Measurements from ENCODE around the gene RAB11B.

GRCh38 chr19:8370176-8371010 is 19.8 kb upstream of the RAB11B start:
- TF ChIP-seq, protein P1, sequence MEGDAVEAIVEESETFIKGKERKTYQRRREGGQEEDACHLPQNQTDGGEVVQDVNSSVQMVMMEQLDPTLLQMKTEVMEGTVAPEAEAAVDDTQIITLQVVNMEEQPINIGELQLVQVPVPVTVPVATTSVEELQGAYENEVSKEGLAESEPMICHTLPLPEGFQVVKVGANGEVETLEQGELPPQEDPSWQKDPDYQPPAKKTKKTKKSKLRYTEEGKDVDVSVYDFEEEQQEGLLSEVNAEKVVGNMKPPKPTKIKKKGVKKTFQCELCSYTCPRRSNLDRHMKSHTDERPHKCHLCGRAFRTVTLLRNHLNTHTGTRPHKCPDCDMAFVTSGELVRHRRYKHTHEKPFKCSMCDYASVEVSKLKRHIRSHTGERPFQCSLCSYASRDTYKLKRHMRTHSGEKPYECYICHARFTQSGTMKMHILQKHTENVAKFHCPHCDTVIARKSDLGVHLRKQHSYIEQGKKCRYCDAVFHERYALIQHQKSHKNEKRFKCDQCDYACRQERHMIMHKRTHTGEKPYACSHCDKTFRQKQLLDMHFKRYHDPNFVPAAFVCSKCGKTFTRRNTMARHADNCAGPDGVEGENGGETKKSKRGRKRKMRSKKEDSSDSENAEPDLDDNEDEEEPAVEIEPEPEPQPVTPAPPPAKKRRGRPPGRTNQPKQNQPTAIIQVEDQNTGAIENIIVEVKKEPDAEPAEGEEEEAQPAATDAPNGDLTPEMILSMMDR (conservative IDR thresholded peaks at IDR 0.05 in 1 of 2, IDR thresholded peaks at IDR 0.05 in 1 of 2; ENCODE audit: low read depth in 1 of 2, low read length in 2 of 2), result no peak
- no peak for TF ChIP-seq EZH2 (IDR thresholded peaks at IDR 0.05; ENCODE audit: low read length, missing control alignments)

Measured in fibroblast of lung (primary cell).